Progenitor cell of endocrine pancreas (in vitro differentiated cells): ENCODE measurements around the gene TTC28. TPM values are rescaled to one million over a fixed set of nuclear protein-coding genes. Genes with fewer than 3 reads are reported as not detected.

Source experiments
- DNase-seq: peaks from one replicate; pipeline ENCODE4 v3.0.0; 2021; ENCODE audit warnings: low spot score; ENCODE audit not compliant: unreplicated experiment
- H3K27ac Mint-ChIP-seq: 2 replicates; pipeline ENCODE4 v1.8.0; 2021; ENCODE audit warnings: mild to moderate bottlenecking, moderate library complexity, mixed read lengths
- H3K27me3 Mint-ChIP-seq: 2 replicates; pipeline ENCODE4 v1.8.0; 2021; ENCODE audit warnings: mixed read lengths
- H3K36me3 Mint-ChIP-seq: 2 replicates; pipeline ENCODE4 v1.8.0; 2022; ENCODE audit warnings: mixed read lengths; ENCODE audit not compliant: insufficient read depth
- H3K4me1 Mint-ChIP-seq: 2 replicates; pipeline ENCODE4 v1.8.0; 2021; ENCODE audit warnings: low read depth, mixed read lengths
- H3K4me3 Mint-ChIP-seq: 2 replicates; pipeline ENCODE4 v1.8.0; 2021; ENCODE audit warnings: low read depth, mild to moderate bottlenecking, moderate library complexity, mixed read lengths
- H3K9me3 Mint-ChIP-seq: 2 replicates; pipeline ENCODE4 v1.8.0; 2021; ENCODE audit warnings: low read depth, mixed read lengths
- CTCF ChIP-seq: fragments of 200-600 bp; sonication (generic); IDR thresholded peaks from one replicate; pipeline ENCODE4 v1.5.0; 2021; ENCODE audit warnings: antibody characterized with exemption, mild to moderate bottlenecking; ENCODE audit not compliant: unreplicated experiment
- total RNA-seq: library from RNA; stranded (reverse); gene quantifications from 2 replicates; pipeline ENCODE4 v1.2.1, GENCODE V29; 2021

The TTC28 gene
- total RNA-seq, 1 donor from 2014 or later, result 35.2 TPM

GRCh38 chr22:28428271-28428670, 251.4 kb downstream of the TTC28 start:
- TF ChIP-seq CTCF, result no peak
- H3K4me3 Mint-ChIP-seq, result no peak overlapping the region
- H3K27ac Mint-ChIP-seq, result no peak overlapping the region
- H3K4me1 Mint-ChIP-seq, result peaks cover 33% of the 10 kb centered on the region
- peaks cover 2% of the 10 kb centered on the region for H3K36me3 Mint-ChIP-seq
- H3K9me3 Mint-ChIP-seq, result peaks cover 5% of the 10 kb centered on the region
- DNase-seq, result no peak
- H3K27me3 Mint-ChIP-seq, result no peaks in the 10 kb centered on the region

- H3K27me3 Mint-ChIP-seq, result no peaks in the 10 kb centered on the region
- no peak overlapping the region for H3K27ac Mint-ChIP-seq
- no peak for TF ChIP-seq CTCF
- H3K36me3 Mint-ChIP-seq, result peaks cover 2% of the 10 kb centered on the region
- peaks cover 33% of the 10 kb centered on the region for H3K4me1 Mint-ChIP-seq
- H3K9me3 Mint-ChIP-seq, result peaks cover 5% of the 10 kb centered on the region
- DNase-seq, result no peak
- H3K4me3 Mint-ChIP-seq, result no peak overlapping the region
Observed at GRCh38 chr22:28426346-28427132, 253.1 kb downstream of the TTC28 start.

GRCh38 chr22:28425211-28425610, 254.4 kb downstream of the TTC28 start:
- Mint-ChIP-seq H3K36me3 (peaks cover 2% of the 10 kb centered on the region), H3K27me3 (no peaks in the 10 kb centered on the region)

GRCh38 chr22:28424427-28425080, 255.1 kb downstream of the TTC28 start:
- Mint-ChIP-seq H3K4me3 (no peak overlapping the region), H3K9me3 (peaks cover 5% of the 10 kb centered on the region), H3K27me3 (no peaks in the 10 kb centered on the region), H3K36me3 (peaks cover 2% of the 10 kb centered on the region), H3K27ac (no peak overlapping the region), H3K4me1 (peaks cover 27% of the 10 kb centered on the region)
- TF ChIP-seq CTCF, result no peak
- DNase-seq, result no peak

More at GRCh38 chr22:28425211-28425610, 254.4 kb downstream of the TTC28 start:
- no peak for DNase-seq
- TF ChIP-seq CTCF, result no peak
- peaks cover 5% of the 10 kb centered on the region for H3K9me3 Mint-ChIP-seq
- no peak overlapping the region for H3K4me3 Mint-ChIP-seq
- peaks cover 25% of the 10 kb centered on the region for H3K4me1 Mint-ChIP-seq
- no peak overlapping the region for H3K27ac Mint-ChIP-seq

GRCh38 chr22:28419919-28420318, 259.7 kb downstream of the TTC28 start:
- TF ChIP-seq CTCF, result no peak
- H3K36me3 Mint-ChIP-seq, result no peaks in the 10 kb centered on the region
- no peaks in the 10 kb centered on the region for H3K27me3 Mint-ChIP-seq
- H3K4me3 Mint-ChIP-seq, result no peak overlapping the region
- no peak overlapping the region for H3K27ac Mint-ChIP-seq
- no peak for DNase-seq
- peaks cover 4% of the 10 kb centered on the region for H3K9me3 Mint-ChIP-seq
- H3K4me1 Mint-ChIP-seq, result peaks cover 15% of the 10 kb centered on the region
